Mesothelial cell of epicardium (in vitro differentiated cells): ENCODE results near the gene VN1R5. TPM values are rescaled to one million over a fixed set of nuclear protein-coding genes. Genes with fewer than 3 reads are reported as not detected.
"Not testable (repeated sequence)": the region's sequence is repeated elsewhere in the genome, so short reads cannot be mapped to it uniquely, and the experiment has no call there.

Experiments
- DNase-seq, 2 experiments: peaks; one replicate each; pipeline ENCODE4 v3.0.0; 2021; ENCODE audit warnings: low spot score in 2 of 2; ENCODE audit not compliant: unreplicated experiment in 2 of 2
- H3K27ac Mint-ChIP-seq: 2 replicates; pipeline ENCODE4 v1.8.0; 2021; ENCODE audit warnings: mixed read lengths
- H3K27me3 Mint-ChIP-seq: 2 replicates; pipeline ENCODE4 v1.8.0; 2021; ENCODE audit warnings: low read depth, mixed read lengths
- H3K36me3 Mint-ChIP-seq: 2 replicates; pipeline ENCODE4 v1.8.0; 2021; ENCODE audit warnings: mixed read lengths
- H3K4me1 Mint-ChIP-seq: 2 replicates; pipeline ENCODE4 v1.8.0; 2021; ENCODE audit warnings: mixed read lengths
- H3K4me3 Mint-ChIP-seq: 2 replicates; pipeline ENCODE4 v1.8.0; 2021; ENCODE audit warnings: mild to moderate bottlenecking, moderate library complexity, mixed read lengths
- H3K9me3 Mint-ChIP-seq: 2 replicates; pipeline ENCODE4 v1.8.0; 2021; ENCODE audit warnings: mixed read lengths
- CTCF ChIP-seq: fragments of 200-600 bp; sonication (generic); IDR thresholded peaks from one replicate; pipeline ENCODE4 v1.5.0; 2021; ENCODE audit warnings: antibody characterized with exemption; ENCODE audit not compliant: unreplicated experiment
- total RNA-seq: library from RNA; stranded (reverse); gene quantifications from 3 replicates; pipeline ENCODE4 v1.2.1, GENCODE V29; 2021

VN1R5 gene
- total RNA-seq, 1 donor from 2014 or later, result not detected

GRCh38 chr1:247288341-247288740 lies 32.5 kb downstream of the VN1R5 start:
- Mint-ChIP-seq H3K9me3 (peaks cover 34% of the 10 kb centered on the region), H3K36me3 (peaks cover 18% of the 10 kb centered on the region), H3K4me3 (no peak overlapping the region), H3K4me1 (peaks cover 3% of the 10 kb centered on the region), H3K27me3 (no peaks in the 10 kb centered on the region), H3K27ac (no peak overlapping the region)
- DNase-seq, result peak in 1 of 2 experiments; percentile 11
- TF ChIP-seq CTCF, result no peak

- H3K4me1 Mint-ChIP-seq, H3K27me3 Mint-ChIP-seq, H3K27ac Mint-ChIP-seq, H3K4me3 Mint-ChIP-seq, DNase-seq: not testable (repeated sequence)
- Mint-ChIP-seq H3K9me3 (peaks cover 34% of the 10 kb centered on the region), H3K36me3 (peaks cover 18% of the 10 kb centered on the region)
Observed at GRCh38 chr1:247289274-247289892, 33.5 kb downstream of the VN1R5 start.

- peaks cover 18% of the 10 kb centered on the region for H3K36me3 Mint-ChIP-seq
- peaks cover 3% of the 10 kb centered on the region for H3K4me1 Mint-ChIP-seq
- H3K4me3 Mint-ChIP-seq, result no peak overlapping the region
- TF ChIP-seq CTCF, result no peak
- DNase-seq, result no peak
- H3K27me3 Mint-ChIP-seq, result no peaks in the 10 kb centered on the region
- H3K9me3 Mint-ChIP-seq, result peaks cover 34% of the 10 kb centered on the region
- no peak overlapping the region for H3K27ac Mint-ChIP-seq
Observed at GRCh38 chr1:247290576-247290975, 34.7 kb downstream of the VN1R5 start.

- no peak overlapping the region for H3K4me3 Mint-ChIP-seq
- peaks cover 3% of the 10 kb centered on the region for H3K4me1 Mint-ChIP-seq
- TF ChIP-seq CTCF, result no peak
- DNase-seq, result no peak
- H3K27me3 Mint-ChIP-seq, result no peaks in the 10 kb centered on the region
- no peak overlapping the region for H3K27ac Mint-ChIP-seq
- peaks cover 14% of the 10 kb centered on the region for H3K36me3 Mint-ChIP-seq
- peaks cover 28% of the 10 kb centered on the region for H3K9me3 Mint-ChIP-seq
Observed at GRCh38 chr1:247291161-247291560, 35.3 kb downstream of the VN1R5 start.

GRCh38 chr1:247291833-247292561 lies 36.1 kb downstream of the VN1R5 start:
- H3K27me3 Mint-ChIP-seq, result no peaks in the 10 kb centered on the region
- no peak overlapping the region for H3K27ac Mint-ChIP-seq
- peaks cover 9% of the 10 kb centered on the region for H3K36me3 Mint-ChIP-seq
- peaks cover 23% of the 10 kb centered on the region for H3K9me3 Mint-ChIP-seq
- H3K4me1 Mint-ChIP-seq, result peaks cover 3% of the 10 kb centered on the region
- DNase-seq, result no peak
- no peak overlapping the region for H3K4me3 Mint-ChIP-seq
- TF ChIP-seq CTCF, result no peak

- TF ChIP-seq CTCF, result no peak
- DNase-seq, result no peak
- Mint-ChIP-seq H3K36me3 (peaks cover 2% of the 10 kb centered on the region), H3K27ac (no peak overlapping the region), H3K4me3 (no peak overlapping the region), H3K4me1 (peaks cover 3% of the 10 kb centered on the region), H3K9me3 (peaks cover 13% of the 10 kb centered on the region), H3K27me3 (no peaks in the 10 kb centered on the region)
Observed at GRCh38 chr1:247293047-247293446, 37.2 kb downstream of the VN1R5 start.
